ENCODE data around the gene SEC11C.

DNA sequence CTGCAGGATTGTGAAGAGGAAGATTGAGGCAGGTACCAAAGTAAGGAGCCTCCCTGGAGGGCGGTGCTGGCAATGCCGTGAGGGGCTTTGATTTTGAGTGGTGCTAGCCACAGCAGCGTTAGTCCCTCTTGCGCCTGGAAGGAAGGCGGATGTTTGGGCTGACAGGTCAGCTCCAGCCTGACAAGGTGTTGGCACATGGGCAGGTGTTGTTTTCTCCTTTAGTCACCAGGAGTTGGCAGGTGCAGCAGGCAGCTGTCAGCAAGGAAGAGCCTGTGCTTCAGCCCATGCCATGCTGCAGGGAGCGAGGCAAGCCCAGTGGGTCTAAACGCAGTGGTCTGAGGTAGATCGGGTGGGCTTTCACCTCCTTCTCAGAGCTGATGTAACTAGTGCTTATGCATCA, 8.5 kb downstream of the SEC11C start:
- TF ChIP-seq CTCF (conservative IDR thresholded peaks at IDR 0.05 in 1 of 2, IDR thresholded peaks at IDR 0.05 in 1 of 2; ENCODE audit: low read depth in 1 of 2, low read length in 2 of 2) (no peak), EZH2 (IDR thresholded peaks at IDR 0.05; ENCODE audit: low read length, missing control alignments) (no peak)
